OCI-M1 (cell line): Measurements from ENCODE around the gene TMEM270.

ENCODE experiments used
- DNase-seq: peaks from one replicate; lab custom pipeline; 2025; lab: John Stamatoyannopoulos, UW

The TMEM270 gene

GRCh38 chr7:73888959-73889358 is 28.0 kb downstream of the TMEM270 start:
- peak; percentile 57 for DNase-seq

- DNase-seq = no peak
Measured at GRCh38 chr7:73890555-73891147, 29.7 kb downstream of the TMEM270 start.

DNA sequence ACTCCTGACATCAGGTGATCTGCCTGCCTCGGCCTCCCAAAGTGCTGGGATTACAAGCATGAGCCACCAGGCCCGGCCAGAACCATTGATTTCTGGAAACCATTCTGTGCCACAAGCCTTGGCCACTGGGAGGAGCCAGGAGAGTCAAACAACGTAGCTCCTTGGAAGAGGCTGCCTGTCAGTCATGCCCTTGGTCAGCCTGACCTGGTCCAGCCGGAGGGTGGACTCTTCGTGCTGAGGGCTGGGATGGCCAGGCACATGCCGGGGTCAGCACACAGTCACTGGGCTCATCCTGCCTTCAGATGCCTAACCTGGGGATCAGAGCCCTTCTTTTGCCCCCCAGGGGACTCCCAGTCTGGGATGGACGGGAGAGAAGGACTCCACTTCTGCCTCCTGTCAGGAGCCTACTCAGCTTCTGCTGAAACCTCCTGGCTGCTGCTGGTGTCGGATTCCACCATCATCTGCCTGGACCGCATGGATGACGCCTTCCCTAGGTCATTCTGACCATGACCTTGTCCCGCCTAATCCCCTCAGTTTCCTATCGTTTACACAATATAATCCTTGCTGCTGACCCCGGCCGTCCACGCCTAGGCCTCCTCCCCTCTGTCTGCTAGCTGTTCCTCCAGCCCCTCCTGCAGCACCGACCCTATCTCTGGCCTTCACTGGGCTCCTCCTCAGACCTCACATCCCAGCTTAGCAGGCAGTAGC is 30.4 kb downstream of the TMEM270 start:
- DNase-seq = peak; percentile 54

DNA sequence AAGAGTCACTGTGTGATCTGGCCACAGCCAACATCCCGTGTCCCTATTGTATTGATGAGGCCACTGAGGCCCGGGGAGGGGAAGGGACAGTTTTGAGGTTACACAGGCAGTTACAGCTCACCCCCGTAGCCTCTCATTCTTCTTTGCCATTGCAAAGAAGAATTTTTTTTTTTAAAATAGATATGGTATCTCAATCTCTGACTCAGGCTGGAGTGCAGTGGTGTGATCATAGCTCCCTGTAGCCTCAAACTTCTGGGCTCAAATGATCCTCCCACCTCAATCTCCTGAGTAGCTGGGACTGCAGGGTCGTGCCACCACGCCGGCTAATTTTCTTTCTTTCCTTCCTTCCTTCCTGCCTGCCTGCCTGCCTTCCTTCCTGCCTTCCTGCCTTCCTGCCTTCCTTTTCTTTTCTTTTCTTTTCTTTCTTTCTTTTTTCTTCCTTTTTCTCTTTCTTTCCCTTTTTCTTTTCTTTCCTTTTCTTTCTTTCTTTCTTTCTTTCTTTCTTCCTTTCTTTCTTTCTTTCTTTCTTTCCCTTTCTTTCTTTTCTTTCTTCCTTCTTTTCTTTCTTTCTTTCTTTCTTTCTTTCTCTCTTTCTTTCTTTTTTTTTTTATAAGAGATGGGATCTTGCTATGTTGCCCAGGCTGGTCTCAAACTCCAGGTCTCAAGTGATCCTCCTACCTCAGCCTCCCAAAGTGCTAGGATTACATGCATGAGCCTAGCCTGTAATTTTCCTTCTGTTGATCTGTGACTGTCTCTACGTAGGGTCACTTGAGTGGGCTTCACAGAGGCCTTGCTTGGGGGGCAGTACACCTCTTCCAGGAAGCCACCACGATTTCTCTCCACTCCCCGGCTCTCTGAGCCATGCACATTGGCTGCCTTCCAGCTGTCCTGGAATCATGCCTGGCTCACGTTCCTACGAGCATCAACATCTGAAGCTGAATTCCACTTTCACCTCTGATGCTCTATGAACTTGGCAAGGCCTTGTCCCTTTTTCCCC is 31.3 kb downstream of the TMEM270 start:
- peak; percentile 75 for DNase-seq

- no peak for DNase-seq
Measured at GRCh38 chr7:73893342-73894101, 32.6 kb downstream of the TMEM270 start.

DNA sequence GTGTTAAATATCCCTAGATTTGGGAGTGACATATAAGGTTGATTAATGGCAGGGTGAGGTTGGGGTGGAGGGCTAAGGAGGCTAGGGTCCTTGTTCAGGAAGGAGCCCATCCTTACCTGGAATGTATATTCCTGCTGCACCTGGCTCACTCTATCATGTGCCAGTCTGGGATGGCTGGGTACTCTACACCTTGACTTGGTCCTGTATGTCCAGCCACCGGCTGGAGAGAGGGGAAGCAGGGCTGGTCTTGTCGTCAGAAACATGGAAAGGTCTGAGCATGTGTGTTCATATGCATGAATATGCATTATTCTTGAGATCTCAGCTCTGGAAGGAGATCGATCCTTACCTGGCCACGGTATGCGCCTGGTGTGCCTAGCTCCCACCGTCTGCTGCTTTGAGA is 33.2 kb downstream of the TMEM270 start:
- DNase-seq = no peak

- peak; percentile 78 for DNase-seq
Measured at GRCh38 chr7:73894733-73895551, 34.0 kb downstream of the TMEM270 start.

GRCh38 chr7:73895626-73896025 is 34.7 kb downstream of the TMEM270 start:
- DNase-seq = peak; percentile 66

DNA sequence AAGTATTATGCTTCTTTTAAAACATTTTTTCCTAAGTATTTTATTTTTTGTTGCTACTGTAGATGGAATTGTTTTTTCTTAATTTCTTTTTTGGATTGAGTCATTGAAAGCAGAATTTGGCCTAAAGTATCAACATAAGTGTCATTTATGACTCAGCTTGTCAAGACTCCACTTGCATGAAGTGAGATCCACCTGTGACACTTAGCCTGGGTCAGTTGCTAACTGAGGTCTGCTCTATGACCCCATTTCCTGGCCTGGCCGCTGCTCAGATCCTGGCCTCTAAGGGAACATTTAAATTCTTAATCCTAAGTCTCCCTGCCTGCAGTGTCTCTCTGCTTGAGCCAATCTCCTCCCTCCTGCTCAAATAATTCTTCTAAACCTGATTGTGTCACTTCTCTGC is 35.5 kb downstream of the TMEM270 start:
- DNase-seq = no peak

GRCh38 chr7:73899731-73900142 is 38.8 kb downstream of the TMEM270 start:
- DNase-seq = no peak

GRCh38 chr7:73900286-73900685 is 39.3 kb downstream of the TMEM270 start:
- no peak for DNase-seq

- DNase-seq = no peak
Measured at GRCh38 chr7:73901231-73901822, 40.4 kb downstream of the TMEM270 start.

- no peak for DNase-seq
Measured at GRCh38 chr7:73901823-73902597, 41.1 kb downstream of the TMEM270 start.

- no peak for DNase-seq
Measured at GRCh38 chr7:73903321-73904218, 42.6 kb downstream of the TMEM270 start.

DNA sequence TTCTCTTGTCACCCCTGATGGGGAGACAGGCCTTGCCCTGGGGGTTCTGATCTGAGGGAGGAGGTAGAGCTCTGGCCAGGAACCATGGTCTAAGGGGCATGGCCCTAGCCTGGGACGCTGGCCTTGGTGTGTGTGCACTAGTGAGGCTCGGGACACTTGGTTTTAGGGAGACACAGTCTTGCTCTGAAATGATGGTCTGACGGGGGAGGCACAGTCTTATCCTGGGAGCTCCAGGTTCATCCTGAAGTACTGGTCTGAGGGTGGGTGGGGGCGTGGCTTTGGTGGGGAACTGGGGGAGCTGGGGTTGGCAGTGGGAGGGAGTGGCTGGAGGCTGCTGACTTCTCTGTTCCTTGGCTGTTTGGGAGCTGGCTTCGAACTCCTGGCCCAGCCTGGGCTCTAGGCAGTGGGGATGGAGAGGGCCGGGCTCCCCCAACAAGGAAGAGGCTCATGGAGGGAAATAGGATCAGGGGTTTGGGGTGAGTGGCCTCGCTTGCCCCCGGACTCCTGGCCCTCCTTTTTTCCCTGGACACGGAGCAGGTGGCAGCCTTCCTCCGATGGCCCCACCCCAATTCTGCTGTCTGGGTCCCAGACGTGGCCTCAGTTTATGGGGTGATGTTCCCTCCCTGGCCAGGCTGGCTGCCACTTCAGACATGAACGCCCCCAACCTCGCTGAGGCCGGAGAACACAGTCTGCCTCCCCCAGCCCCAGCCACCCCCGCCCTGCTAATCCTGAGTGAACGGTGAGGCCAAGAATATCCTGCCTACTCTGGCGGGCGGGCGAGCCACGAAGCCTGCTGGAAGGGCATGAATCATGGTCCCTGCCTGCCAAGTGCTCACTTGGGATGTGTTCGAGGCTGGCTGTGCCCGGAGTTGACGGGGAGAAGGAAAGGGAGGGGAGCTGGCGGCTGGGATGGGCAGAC is 43.5 kb downstream of the TMEM270 start:
- no peak for DNase-seq

GRCh38 chr7:73905360-73905759 is 44.4 kb downstream of the TMEM270 start:
- DNase-seq = no peak

DNA sequence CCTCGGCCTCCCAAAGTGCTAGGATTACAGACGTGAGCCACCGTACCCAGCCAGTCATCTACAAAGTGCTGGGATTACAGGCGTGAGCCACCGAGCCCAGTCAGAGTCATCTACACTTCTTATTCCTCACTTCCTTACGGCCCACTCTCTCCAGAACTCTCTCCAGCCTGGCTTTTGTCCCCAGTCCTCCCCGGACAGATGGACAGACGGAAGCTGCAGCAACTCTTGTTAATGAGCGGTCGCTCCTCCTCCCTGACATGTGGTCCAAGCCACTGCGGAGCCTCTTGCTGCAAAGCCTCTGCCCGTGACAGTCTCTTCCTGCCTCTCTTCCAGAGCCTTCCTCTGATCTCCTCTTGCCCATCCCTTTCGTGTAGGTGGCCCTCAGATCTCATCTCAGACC is 45.9 kb downstream of the TMEM270 start:
- no peak for DNase-seq
